K562 (cell line): ENCODE results near the gene DMRT2. TPM values are rescaled to one million over a fixed set of nuclear protein-coding genes. Genes with fewer than 3 reads are reported as not detected.

Experiments used
- ATAC-seq: fragments of 200-7000 bp; cut with Tn5 transposase; 3 replicates; pipeline ENCODE4 v1.9.1; 2020; ENCODE audit warnings: moderate library complexity
- BruUV-seq: library from RNA; stranded (reverse); fragments of 400-500 nt; replicated peaks from 2 replicates; lab custom pipeline; 2021; lab: Mats Ljungman, UMichigan
- CTCF ChIA-PET: fragments of 300-600 bp; formaldehyde crosslinking; extraction: SDS; loops from one replicate; lab custom pipeline; 2021; ENCODE audit warnings: low intra/inter-chr PET ratio; lab: Yijun Ruan, JAX
- POLR2A ChIA-PET: fragments of 300-600, 350-650 bp; sonication (Branson Sonifier 250); formaldehyde crosslinking; extraction: SDS; loops from one replicate; lab custom pipeline; 2021; ENCODE audit warnings: antibody characterized with exemption, inconsistent platforms; lab: Yijun Ruan, JAX
- DNase-seq, 4 experiments: peaks; one replicate each; pipeline versions ENCODE4 v3.0.0 to v3.0.0-alpha.2; 2011 to 2018; ENCODE audit warnings: low spot score in 3 of 4, mixed read lengths in 3 of 4; ENCODE audit errors: extremely low read depth in 1 of 4
- FAIRE-seq: peaks from 2 replicates; lab custom pipeline; 2011; peaks lifted over from hg19 to GRCh38; lab: Jason Lieb, UNC
- H2AFZ ChIP-seq: 2 replicates; pipeline ENCODE4 v1.6.0; 2011; ENCODE audit warnings: low read depth, low read length, control low read depth, inconsistent platforms
- H3K27ac ChIP-seq: fragments of 200-600 bp; 3 replicates; pipeline ENCODE4 v1.8.0; 2011; ENCODE audit warnings: low read depth, mild to moderate bottlenecking, control low read depth, inconsistent platforms, low read length, moderate library complexity, mixed read lengths; ENCODE audit errors: extremely low read depth
- H3K27me3 ChIP-seq, 2 experiments: fragments of 300-600 bp in 1 of 2; 2 replicates in 1 of 2; 3 replicates in 1 of 2; pipeline versions ENCODE4 v1.6.0 to v1.8.0; 2011; ENCODE audit warnings: inconsistent platforms in 2 of 2, low read length in 2 of 2, mild to moderate bottlenecking in 1 of 2, mixed read lengths in 1 of 2, moderate library complexity in 1 of 2; ENCODE audit not compliant: control insufficient read depth in 2 of 2, insufficient read depth in 2 of 2
- H3K36me3 ChIP-seq: fragments of 300-600 bp; 3 replicates; pipeline ENCODE4 v1.8.0; 2011; ENCODE audit warnings: mild to moderate bottlenecking, low read length, inconsistent platforms; ENCODE audit not compliant: control insufficient read depth, insufficient read depth
- H3K4me1 ChIP-seq, 2 experiments: fragments of 200-600 bp in 1 of 2; replicated peaks in 1 of 2; 2 replicates in 1 of 2; 3 replicates in 1 of 2; pipeline versions ENCODE4 v1.5.1 to v1.8.0; 2011; ENCODE audit warnings: inconsistent platforms in 2 of 2, low read length in 2 of 2, mild to moderate bottlenecking in 1 of 2, mixed read lengths in 1 of 2, moderate library complexity in 1 of 2; ENCODE audit not compliant: control insufficient read depth in 2 of 2, insufficient read depth in 2 of 2
- H3K4me2 ChIP-seq: 2 replicates; pipeline ENCODE4 v1.6.1; 2011; ENCODE audit warnings: low read length, control low read depth, inconsistent platforms, mixed read lengths; ENCODE audit not compliant: insufficient read depth
- H3K4me3 ChIP-seq: fragments of 200-600 bp; sonication (generic), shearing (Covaris generic); 2 replicates; pipeline ENCODE4 v1.5.1; 2016; ENCODE audit warnings: control low read depth, inconsistent platforms
- H3K79me2 ChIP-seq: fragments of 200-600 bp; 3 replicates; pipeline ENCODE4 v1.8.0; 2011; ENCODE audit warnings: low read length, inconsistent platforms; ENCODE audit not compliant: control insufficient read depth, insufficient read depth
- H3K9ac ChIP-seq, 2 experiments: 2 replicates each; pipeline versions ENCODE4 v1.6.0 to v1.6.1; 2011; ENCODE audit warnings: low read depth in 2 of 2, low read length in 2 of 2, control low read depth in 1 of 2, inconsistent platforms in 1 of 2, mild to moderate bottlenecking in 1 of 2, mixed read lengths in 1 of 2; ENCODE audit not compliant: insufficient read depth in 1 of 2
- H3K9me1 ChIP-seq: one replicate; pipeline ENCODE4 v1.6.0; 2011; ENCODE audit warnings: inconsistent platforms, mild to moderate bottlenecking, low read length, moderate library complexity; ENCODE audit not compliant: control insufficient read depth, insufficient read depth
- H3K9me3 ChIP-seq: replicated peaks from 2 replicates; pipeline ENCODE4 v1.5.1; 2011; ENCODE audit warnings: low read depth, low read length, inconsistent platforms; ENCODE audit not compliant: control insufficient read depth, insufficient read depth
- H4K20me1 ChIP-seq: replicated peaks from 2 replicates; pipeline ENCODE4 v1.6.1; 2011; ENCODE audit warnings: low read length, inconsistent platforms, mixed read lengths; ENCODE audit not compliant: control insufficient read depth, insufficient read depth
- ARNT ChIP-seq, 2 experiments: fragments of 450-650 bp; IDR thresholded peaks; 2 replicates each; pipeline ENCODE4 v1.6.1; 2016; ENCODE audit warnings: mild to moderate bottlenecking in 1 of 2
- CBX3 ChIP-seq, 2 experiments: IDR thresholded peaks; 1 replicate in 1 of 2; 2 replicates in 1 of 2; pipeline ENCODE4 v1.6.1; 2012; ENCODE audit warnings: inconsistent platforms in 2 of 2, low read length in 2 of 2, borderline replicate concordance in 1 of 2, control low read depth in 1 of 2
- ELF1 ChIP-seq: fragments of 200-800 bp; sonication (Bioruptor generic); IDR thresholded peaks from 2 replicates; pipeline ENCODE4 v1.6.1; 2016; ENCODE audit warnings: missing genetic modification characterization, missing compliant biosample characterization
- HCFC1 ChIP-seq: IDR thresholded peaks from 2 replicates; pipeline ENCODE4 v1.6.1; 2012; ENCODE audit warnings: low read depth, low read length, improper control_type of control experiment
- MCM7 ChIP-seq, 2 experiments: fragments of 450-650 bp; IDR thresholded peaks; 2 replicates each; pipeline ENCODE4 v1.6.1; 2016 to 2018
- NR4A1 ChIP-seq, 2 experiments: fragments of 250-450 bp in 1 of 2; fragments of 450-650 bp in 1 of 2; sonication (Bioruptor Pico) in 1 of 2; IDR thresholded peaks; 2 replicates each; pipeline versions ENCODE4 v1.4.0 to v1.6.1; 2016 to 2020; ENCODE audit warnings: mild to moderate bottlenecking in 2 of 2, missing compliant biosample characterization in 1 of 2, missing genetic modification characterization in 1 of 2, moderate library complexity in 1 of 2
- NUFIP1 ChIP-seq: fragments of 450-650 bp; IDR thresholded peaks from 2 replicates; pipeline ENCODE4 v1.6.1; 2018; ENCODE audit not compliant: partially characterized antibody
- PHF20 ChIP-seq: fragments of 450-650 bp; IDR thresholded peaks from 2 replicates; pipeline ENCODE4 v1.6.1; 2018; ENCODE audit not compliant: partially characterized antibody
- POLR2G ChIP-seq: fragments of 200-400 bp; formaldehyde crosslinking; IDR thresholded peaks from 2 replicates; pipeline ENCODE4 v1.6.1; 2017; ENCODE audit warnings: low read depth, mild to moderate bottlenecking, antibody characterized with exemption, low read length, moderate library complexity
- RHOXF2B ChIP-seq: fragments of 250-450 bp; sonication (Bioruptor Pico); conservative IDR thresholded peaks from 2 replicates; pipeline ENCODE4 v1.5.1; 2021
- TCF7 ChIP-seq: sonication (generic); IDR thresholded peaks from 2 replicates; pipeline ENCODE4 v1.6.1; 2016; ENCODE audit warnings: antibody characterized with exemption, borderline replicate concordance
- ZNF436 ChIP-seq: fragments of 250-450, 450-650 bp; sonication (Bioruptor Pico); formaldehyde crosslinking; IDR thresholded peaks from 2 replicates; pipeline ENCODE4 v1.7.0; 2020; ENCODE audit warnings: mild to moderate bottlenecking
- WGBS: fragments of 100-300 bp; shearing (Covaris generic); methylation state at CpG from one replicate; pipeline ENCODE4 v1.1.6; 2016; ENCODE audit warnings: low coverage, mixed read lengths; ENCODE audit not compliant: insufficient coverage; ENCODE audit errors: missing lambda C conversion rate; 5-methylcytosine and 5-hydroxymethylcytosine counted together
- in situ Hi-C: fragments of 300-500 bp; cut with MboI; formaldehyde crosslinking; loops from 4 replicates; pipeline ENCODE4 v1.15.0; 2018; ENCODE audit warnings: inconsistent platforms, mixed read lengths
- intact Hi-C: fragments of 100-400 bp; cut with micrococcal nuclease; formaldehyde crosslinking; loops from 2 replicates; pipeline ENCODE4 v1.14.2; 2022
- polyA plus RNA-seq, 8 experiments: library from polyadenylated mRNA; depleted of rRNA in 4 of 8; stranded (reverse) in 5 of 8; unstranded in 3 of 8; fragments of >200 nt; fragmentation: Nextera tagmentation in 2 of 8; fragmentation: Illumina TruSeq in 1 of 8; extraction: Ambion mirVana in 2 of 8; extraction: Trizol in 1 of 8; gene quantifications; 2 replicates each; pipeline versions ENCODE4 v1.2.1 to v1.2.3, GENCODE V29; 2011 to 2014; ENCODE audit warnings: inconsistent platforms in 1 of 8, missing spikeins in 1 of 8
- total RNA-seq, 7 experiments: library from RNA; depleted of rRNA in 6 of 7; stranded (reverse); fragments of >200 nt in 6 of 7; fragmentation: Illumina TruSeq in 2 of 7; extraction: Trizol in 2 of 7; gene quantifications; 2 replicates each; pipeline versions ENCODE4 v1.2.1 to v1.2.3, GENCODE V29; 2011 to 2021; ENCODE audit warnings: low replicate concordance in 1 of 7
- TF ChIP-seq, protein P1 (sequence below): fragments of 250-450 bp; sonication (Bioruptor Pico); IDR thresholded peaks from 2 replicates; pipeline ENCODE4 v1.9.0; 2021; ENCODE audit warnings: mild to moderate bottlenecking
- TF ChIP-seq, protein P2 (sequence below): sonication (generic); IDR thresholded peaks from 2 replicates; pipeline ENCODE4 v1.6.1; 2016
- TF ChIP-seq, protein P3 (sequence below), 2 experiments: fragments of 450-650 bp; IDR thresholded peaks; 2 replicates each; pipeline ENCODE4 v1.6.1; 2018; ENCODE audit warnings: mild to moderate bottlenecking in 2 of 2, low read depth in 1 of 2; ENCODE audit not compliant: partially characterized antibody in 2 of 2

The DMRT2 gene
- total and polyA plus RNA-seq, 9 of the 15 experiments (the other 6 are each of a cell fraction or from before 2014, with no cell fraction given): not detected

DNA sequence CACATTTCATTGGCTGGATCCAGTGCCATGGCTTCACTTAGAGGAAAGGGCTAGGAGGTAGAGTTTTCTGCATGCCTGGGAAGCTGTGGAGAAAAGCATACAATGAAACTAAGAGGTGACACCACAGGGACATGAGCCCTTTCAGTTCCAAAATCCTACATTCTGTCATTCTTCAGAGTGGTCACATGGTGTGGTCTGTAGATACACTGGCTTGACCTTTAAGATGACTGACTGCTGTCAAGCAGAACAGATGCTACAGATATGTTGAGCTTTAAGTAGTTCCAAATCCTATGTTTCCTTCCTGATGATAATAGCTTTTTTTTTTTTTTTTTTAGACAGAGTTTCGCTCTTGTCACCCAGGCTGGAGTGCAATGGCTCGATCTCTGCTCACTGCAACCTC, 47.5 kb upstream of the DMRT2 start:
- no TSS peak for BruUV-seq
- H3K9ac ChIP-seq: no peak overlapping the region
- no peak for ATAC-seq
- intact Hi-C loops: no loop called here
- H3K4me1 ChIP-seq: no peaks in the 10 kb centered on the region
- TF ChIP-seq RHOXF2B (no peak), PHF20 (no peak), ELF1 (tag) (no peak), MCM7 (IDR thresholded peaks at IDR 0.05) (no peak), NR4A1 (CRISPR knock-in tag; IDR thresholded peaks at IDR 0.05) (no peak), NR4A1 (tag; IDR thresholded peaks at IDR 0.05) (no peak), NUFIP1 (no peak), HCFC1 (no peak), ZNF436 (CRISPR knock-in tag) (no peak), ARNT (IDR thresholded peaks at IDR 0.05) (no peak), CBX3 (IDR thresholded peaks at IDR 0.05; ENCODE audit: borderline replicate concordance in 1 of 2, low read length in 2 of 2) (no peak), TCF7 (no peak), POLR2G (no peak)
- TF ChIP-seq, protein P1, sequence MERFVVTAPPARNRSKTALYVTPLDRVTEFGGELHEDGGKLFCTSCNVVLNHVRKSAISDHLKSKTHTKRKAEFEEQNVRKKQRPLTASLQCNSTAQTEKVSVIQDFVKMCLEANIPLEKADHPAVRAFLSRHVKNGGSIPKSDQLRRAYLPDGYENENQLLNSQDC (CRISPR knock-in tag): no peak
- TF ChIP-seq, protein P2, sequence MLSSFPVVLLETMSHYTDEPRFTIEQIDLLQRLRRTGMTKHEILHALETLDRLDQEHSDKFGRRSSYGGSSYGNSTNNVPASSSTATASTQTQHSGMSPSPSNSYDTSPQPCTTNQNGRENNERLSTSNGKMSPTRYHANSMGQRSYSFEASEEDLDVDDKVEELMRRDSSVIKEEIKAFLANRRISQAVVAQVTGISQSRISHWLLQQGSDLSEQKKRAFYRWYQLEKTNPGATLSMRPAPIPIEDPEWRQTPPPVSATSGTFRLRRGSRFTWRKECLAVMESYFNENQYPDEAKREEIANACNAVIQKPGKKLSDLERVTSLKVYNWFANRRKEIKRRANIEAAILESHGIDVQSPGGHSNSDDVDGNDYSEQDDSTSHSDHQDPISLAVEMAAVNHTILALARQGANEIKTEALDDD: no peak
- TF ChIP-seq, protein P3, sequence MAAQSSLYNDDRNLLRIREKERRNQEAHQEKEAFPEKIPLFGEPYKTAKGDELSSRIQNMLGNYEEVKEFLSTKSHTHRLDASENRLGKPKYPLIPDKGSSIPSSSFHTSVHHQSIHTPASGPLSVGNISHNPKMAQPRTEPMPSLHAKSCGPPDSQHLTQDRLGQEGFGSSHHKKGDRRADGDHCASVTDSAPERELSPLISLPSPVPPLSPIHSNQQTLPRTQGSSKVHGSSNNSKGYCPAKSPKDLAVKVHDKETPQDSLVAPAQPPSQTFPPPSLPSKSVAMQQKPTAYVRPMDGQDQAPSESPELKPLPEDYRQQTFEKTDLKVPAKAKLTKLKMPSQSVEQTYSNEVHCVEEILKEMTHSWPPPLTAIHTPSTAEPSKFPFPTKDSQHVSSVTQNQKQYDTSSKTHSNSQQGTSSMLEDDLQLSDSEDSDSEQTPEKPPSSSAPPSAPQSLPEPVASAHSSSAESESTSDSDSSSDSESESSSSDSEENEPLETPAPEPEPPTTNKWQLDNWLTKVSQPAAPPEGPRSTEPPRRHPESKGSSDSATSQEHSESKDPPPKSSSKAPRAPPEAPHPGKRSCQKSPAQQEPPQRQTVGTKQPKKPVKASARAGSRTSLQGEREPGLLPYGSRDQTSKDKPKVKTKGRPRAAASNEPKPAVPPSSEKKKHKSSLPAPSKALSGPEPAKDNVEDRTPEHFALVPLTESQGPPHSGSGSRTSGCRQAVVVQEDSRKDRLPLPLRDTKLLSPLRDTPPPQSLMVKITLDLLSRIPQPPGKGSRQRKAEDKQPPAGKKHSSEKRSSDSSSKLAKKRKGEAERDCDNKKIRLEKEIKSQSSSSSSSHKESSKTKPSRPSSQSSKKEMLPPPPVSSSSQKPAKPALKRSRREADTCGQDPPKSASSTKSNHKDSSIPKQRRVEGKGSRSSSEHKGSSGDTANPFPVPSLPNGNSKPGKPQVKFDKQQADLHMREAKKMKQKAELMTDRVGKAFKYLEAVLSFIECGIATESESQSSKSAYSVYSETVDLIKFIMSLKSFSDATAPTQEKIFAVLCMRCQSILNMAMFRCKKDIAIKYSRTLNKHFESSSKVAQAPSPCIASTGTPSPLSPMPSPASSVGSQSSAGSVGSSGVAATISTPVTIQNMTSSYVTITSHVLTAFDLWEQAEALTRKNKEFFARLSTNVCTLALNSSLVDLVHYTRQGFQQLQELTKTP (IDR thresholded peaks at IDR 0.05; ENCODE audit: low read depth in 1 of 2, partially characterized antibody in 2 of 2): no peak
- TF ChIP-seq, all 486 proteins: peak for 0
- FAIRE-seq (no peak), DNase-seq (no peak)
- Histone ChIP-seq H3K36me3 (no peaks in the 10 kb centered on the region), H3K27ac (no peak overlapping the region), H3K79me2 (no peaks in the 10 kb centered on the region), H3K4me2 (no peak overlapping the region), H3K9me3 (no peaks in the 10 kb centered on the region; the same call in 1 of the 2 replicates), H4K20me1 (no peaks in the 10 kb centered on the region), H3K4me3 (no peak overlapping the region), H3K9me1 (no peaks in the 10 kb centered on the region), H2AFZ (no peak overlapping the region), H3K27me3 (no peaks in the 10 kb centered on the region)
- ChIA-PET CTCF (no interaction called here), POLR2A (no interaction called here)
- in situ Hi-C loops: no loop called here
- WGBS: 0% methylated on average over 1 of the region's 2 CpGs
